BJ (cell line): ENCODE data around the gene SARM1. TPM values are rescaled to one million over a fixed set of nuclear protein-coding genes. Genes with fewer than 3 reads are reported as not detected.

Experiments
- CTCF ChIA-PET: fragments of 350-600 bp; formaldehyde crosslinking; extraction: SDS; loops from one replicate; lab custom pipeline; 2021; ENCODE audit warnings: antibody characterized with exemption, inconsistent platforms; lab: Yijun Ruan, JAX
- POLR2A ChIA-PET: fragments of 300-600 bp; sonication (Branson Sonifier 250); formaldehyde crosslinking; extraction: SDS; loops from one replicate; lab custom pipeline; 2021; ENCODE audit warnings: antibody characterized with exemption; lab: Charles Lee
- DNase-seq: peaks from one replicate; pipeline ENCODE4 v3.0.0-alpha.2; 2011; ENCODE audit warnings: low read depth
- H3K27me3 ChIP-seq: 2 replicates; pipeline ENCODE4 v1.6.0; 2011; ENCODE audit warnings: low read length; ENCODE audit not compliant: control insufficient read depth, insufficient read depth
- H3K36me3 ChIP-seq: 2 replicates; pipeline ENCODE4 v1.5.1; 2011; ENCODE audit warnings: low read length; ENCODE audit not compliant: control insufficient read depth, insufficient read depth
- H3K4me3 ChIP-seq: 2 replicates; pipeline ENCODE4 v1.5.1; 2011; ENCODE audit warnings: low read depth, mild to moderate bottlenecking, control low read depth, low read length
- CTCF ChIP-seq: IDR thresholded peaks from 2 replicates; pipeline ENCODE4 v1.5.1; 2011; ENCODE audit warnings: low read depth, mild to moderate bottlenecking, control low read depth, inconsistent platforms, low read length, moderate library complexity; ENCODE audit not compliant: insufficient read depth
- polyA plus RNA-seq: library from polyadenylated mRNA; depleted of rRNA; stranded (reverse); fragments of >200 nt; gene quantifications from 2 replicates; pipeline ENCODE4 v1.2.3, GENCODE V29; 2011; rRNA removed

SARM1 gene
- polyA plus RNA-seq, 1 experiment = 13.4 TPM

GRCh38 chr17:28449859-28450258, 78.4 kb downstream of the SARM1 start:
- peaks cover 2% of the 10 kb centered on the region for H3K27me3 ChIP-seq
- H3K36me3 ChIP-seq = no peaks in the 10 kb centered on the region
- no peak for DNase-seq
- ChIA-PET POLR2A (no interaction called here), CTCF (interaction anchor here (2.7 kb wide), 1 partner anchor 33 kb away, joined by 12 read pairs; no protein-coding TSS in a partner anchor)
- H3K4me3 ChIP-seq = no peak overlapping the region
- TF ChIP-seq CTCF = no peak

Other genes starting within 250 kb of the SARM1 start
- 12.5 and 17.5 TPM in 2 replicates for gene TMEM97, start 52.5 kb upstream of the SARM1 start, polyA plus RNA-seq
- 39.1 and 53.2 TPM in 2 replicates for gene IFT20, start 36.2 kb upstream of the SARM1 start, polyA plus RNA-seq
- gene TNFAIP1, start 35.9 kb upstream of the SARM1 start, polyA plus RNA-seq = 80.7 and 166 TPM in 2 replicates
- 106 and 141 TPM in 2 replicates for gene POLDIP2, start 14.2 kb upstream of the SARM1 start, polyA plus RNA-seq
- gene SEBOX, start 6.5 kb upstream of the SARM1 start, polyA plus RNA-seq = not detected in 2 replicates
- 1.9 and 4.2 TPM in 2 replicates for gene VTN, start 1.4 kb upstream of the SARM1 start, polyA plus RNA-seq
- gene SLC46A1, start 34.5 kb downstream of the SARM1 start, polyA plus RNA-seq = 5.2 and 5.9 TPM in 2 replicates
- gene SLC13A2, start 102.0 kb downstream of the SARM1 start, polyA plus RNA-seq = not detected in 2 replicates
- not detected in 2 replicates for gene FOXN1, start 134.7 kb downstream of the SARM1 start, polyA plus RNA-seq
- 82.8 and 150 TPM in 2 replicates for gene UNC119, start 180.9 kb downstream of the SARM1 start, polyA plus RNA-seq
- 33.4 and 99.5 TPM in 2 replicates for gene PIGS, start 199.8 kb downstream of the SARM1 start, polyA plus RNA-seq
- gene ALDOC, start 205.2 kb downstream of the SARM1 start, polyA plus RNA-seq = 50.0 and 65.4 TPM in 2 replicates
- gene SPAG5, start 227.3 kb downstream of the SARM1 start, polyA plus RNA-seq = 36.1 and 41.3 TPM in 2 replicates
- 3.7 and 4.8 TPM in 2 replicates for gene RSKR, start 242.5 kb downstream of the SARM1 start, polyA plus RNA-seq